ENCODE results near the gene SOX12. TPM values are rescaled to one million over a fixed set of nuclear protein-coding genes. Genes with fewer than 3 reads are reported as not detected.

The SOX12 gene
- polyA plus RNA-seq, 3 donors: 0.03 to 0.51 (median 0.12) TPM

- H3K36me3 Mint-ChIP-seq: peaks cover 0 to 3% of the 10 kb centered on the region in 2 donors
- DNase-seq: no peak
- no peaks in the 10 kb centered on the region for H3K79me2 ChIP-seq (ENCODE audit: insufficient read depth, low read length)
- H3K4me3 ChIP-seq (replicated peaks in 1 of 3; ENCODE audit: low read depth in 2 of 3, low read length in 3 of 3): no peak overlapping the region
- no peak overlapping the region for H3K9ac ChIP-seq (ENCODE audit: insufficient read depth, low read length, poor library complexity, severe bottlenecking)
- peaks cover 8 to 16% of the 10 kb centered on the region in 2 donors for H3K9me3 ChIP-seq (replicated peaks in 1 of 2; ENCODE audit: control insufficient read depth in 1 of 2, insufficient read depth in 1 of 2, low read length in 2 of 2)
- H3K4me1 Mint-ChIP-seq: peaks cover 16% of the 10 kb centered on the region
- intact Hi-C loops (cut with micrococcal nuclease): no loop called here
- no peaks in the 10 kb centered on the region for H4K20me1 ChIP-seq (ENCODE audit: insufficient read depth, low read length)
- H3K4me1 ChIP-seq (ENCODE audit: control insufficient read depth in 1 of 2, insufficient read depth in 2 of 2, low read length in 2 of 2): peaks cover 16 to 23% of the 10 kb centered on the region in 2 donors
- peak overlapping the region in 4 of 7 donors; percentile 24 to 73 (median 42) for H3K27ac Mint-ChIP-seq
- peak overlapping the region; percentile 99 for H3K4me2 ChIP-seq (replicated peaks; ENCODE audit: extremely low read depth, low read length, poor library complexity, severe bottlenecking)
- H3K36me3 ChIP-seq (replicated peaks in 1 of 2; ENCODE audit: control insufficient read depth in 1 of 2, insufficient read depth in 2 of 2, low read length in 2 of 2): no peaks in the 10 kb centered on the region
- 100% methylated on average over 2 of the region's 9 CpGs for WGBS (ENCODE audit: insufficient coverage)
- H2AFZ ChIP-seq (ENCODE audit: insufficient read depth, low read depth, low read length, poor library complexity, severe bottlenecking): no peak overlapping the region
- H3K27ac ChIP-seq (ENCODE audit: low read depth in 1 of 2, low read length in 2 of 2): no peak overlapping the region
- TF ChIP-seq CTCF (IDR thresholded peaks at IDR 0.05): no peak
- H3K9me3 Mint-ChIP-seq: peaks cover 6 to 20% (median 17%) of the 10 kb centered on the region in 7 donors
- peak overlapping the region; percentile 89 to 99 for H3K4me3 Mint-ChIP-seq
- peaks cover 0 to 9% of the 10 kb centered on the region in 2 donors for H3K27me3 ChIP-seq (ENCODE audit: control insufficient read depth in 2 of 2, insufficient read depth in 2 of 2, low read length in 2 of 2)
- peaks cover 4 to 18% (median 10%) of the 10 kb centered on the region in 3 donors for H3K27me3 Mint-ChIP-seq (ENCODE audit: low read depth in 3 of 3)
Measured at GRCh38 chr20:346033-346639, 20.8 kb downstream of the SOX12 start.

- Histone ChIP-seq H2AFZ (ENCODE audit: insufficient read depth, low read depth, low read length, poor library complexity, severe bottlenecking) (peak within 1 kb of the TSS; percentile 97), H3K4me1 (ENCODE audit: control insufficient read depth in 1 of 2, insufficient read depth in 2 of 2, low read length in 2 of 2) (peaks cover 16 to 23% of the 10 kb centered on the region in 2 donors), H3K9me3 (replicated peaks in 1 of 2; ENCODE audit: control insufficient read depth in 1 of 2, insufficient read depth in 1 of 2, low read length in 2 of 2) (peaks cover 6 to 11% of the 10 kb centered on the region in 2 donors), H3K79me2 (ENCODE audit: insufficient read depth, low read length) (no peaks in the 10 kb centered on the region), H3K27ac (ENCODE audit: low read depth in 1 of 2, low read length in 2 of 2) (no peak within 1 kb of the TSS), H3K9ac (ENCODE audit: insufficient read depth, low read length, poor library complexity, severe bottlenecking) (peak within 1 kb of the TSS; percentile 69), H3K4me3 (replicated peaks in 1 of 3; ENCODE audit: low read depth in 2 of 3, low read length in 3 of 3) (peak within 1 kb of the TSS; percentile 55 to 90 (median 87)), H4K20me1 (ENCODE audit: insufficient read depth, low read length) (no peaks in the 10 kb centered on the region), H3K36me3 (replicated peaks in 1 of 2; ENCODE audit: control insufficient read depth in 1 of 2, insufficient read depth in 2 of 2, low read length in 2 of 2) (no peaks in the 10 kb centered on the region), H3K4me2 (replicated peaks; ENCODE audit: extremely low read depth, low read length, poor library complexity, severe bottlenecking) (peak within 1 kb of the TSS; percentile 99), H3K27me3 (ENCODE audit: control insufficient read depth in 2 of 2, insufficient read depth in 2 of 2, low read length in 2 of 2) (peaks cover 0 to 9% of the 10 kb centered on the region in 2 donors)
- no peak for DNase-seq
- H3K27me3 Mint-ChIP-seq (ENCODE audit: low read depth in 3 of 3): peaks cover 4 to 18% (median 10%) of the 10 kb centered on the region in 3 donors
- no peak for TF ChIP-seq CTCF (IDR thresholded peaks at IDR 0.05)
- intact Hi-C loops (cut with micrococcal nuclease): no loop called here
- H3K27ac Mint-ChIP-seq: peak within 1 kb of the TSS in 5 of 7 donors; percentile 31 to 85 (median 72)
- peak within 1 kb of the TSS; percentile 89 to 99 for H3K4me3 Mint-ChIP-seq
- peaks cover 16% of the 10 kb centered on the region for H3K4me1 Mint-ChIP-seq
- H3K36me3 Mint-ChIP-seq: peaks cover 0 to 2% of the 10 kb centered on the region in 2 donors
- peaks cover 4 to 14% (median 10%) of the 10 kb centered on the region in 7 donors for H3K9me3 Mint-ChIP-seq
- WGBS (ENCODE audit: insufficient coverage): 1% methylated on average over 48 of the region's 50 CpGs
Measured at GRCh38 chr20:346640-347316, 21.4 kb downstream of the SOX12 start, which contains the start of gene NRSN2. TSS of gene NRSN2 (plus strand) at chr20:347111. CDS start at chr20:349644, 2,533 bp downstream.
